ENCODE results near the gene SSBP4. TPM values are rescaled to one million over a fixed set of nuclear protein-coding genes. Genes with fewer than 3 reads are reported as not detected.

The SSBP4 gene
- total RNA-seq, 1 donor from 2014 or later: 57.7 TPM

DNA sequence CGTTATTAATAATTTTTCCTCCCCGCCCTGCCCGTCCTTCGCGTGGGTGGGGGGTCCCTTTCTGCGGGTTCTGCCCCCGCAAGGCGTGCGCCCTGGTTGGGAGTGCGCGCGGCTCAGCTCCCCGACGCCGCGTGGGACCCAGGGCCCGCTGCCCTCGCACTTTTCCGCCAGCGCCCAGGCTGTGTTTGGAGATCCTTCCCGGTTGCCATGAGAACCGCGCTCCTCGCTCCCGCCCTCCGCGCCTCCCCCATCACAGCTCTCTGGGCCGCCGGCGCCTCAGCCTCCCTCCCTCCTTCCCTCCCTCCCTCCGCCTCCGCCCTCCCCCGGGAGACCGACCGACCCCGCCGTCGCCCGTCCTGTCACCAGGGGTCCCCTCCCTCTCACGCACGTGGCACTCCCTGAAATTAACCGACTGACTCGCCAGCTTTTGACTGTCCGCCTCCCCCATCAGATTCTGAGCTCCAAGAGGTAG, 2.4 kb upstream of the SSBP4 start:
- DNase-seq (ENCODE audit: low spot score, unreplicated experiment): peak; percentile 59
- H3K4me1 Mint-ChIP-seq (ENCODE audit: low read depth): peaks cover 18% of the 10 kb centered on the region
- no peak for TF ChIP-seq CTCF (IDR thresholded peaks at IDR 0.05; ENCODE audit: unreplicated experiment)
- H3K9me3 Mint-ChIP-seq (ENCODE audit: low read depth): no peaks in the 10 kb centered on the region
- H3K27me3 Mint-ChIP-seq: peaks cover 50% of the 10 kb centered on the region
- no peaks in the 10 kb centered on the region for H3K36me3 Mint-ChIP-seq (ENCODE audit: insufficient read depth)
- peak overlapping the region; percentile 93 for H3K27ac Mint-ChIP-seq
- H3K4me3 Mint-ChIP-seq (ENCODE audit: low read depth): peak overlapping the region; percentile 56

GRCh38 chr19:18417250-18418028, 1.8 kb upstream of the SSBP4 start:
- no peaks in the 10 kb centered on the region for H3K9me3 Mint-ChIP-seq (ENCODE audit: low read depth)
- H3K4me3 Mint-ChIP-seq (ENCODE audit: low read depth): peak overlapping the region; percentile 59
- H3K27ac Mint-ChIP-seq: peak overlapping the region; percentile 93
- H3K4me1 Mint-ChIP-seq (ENCODE audit: low read depth): peaks cover 18% of the 10 kb centered on the region
- no peak for TF ChIP-seq CTCF (IDR thresholded peaks at IDR 0.05; ENCODE audit: unreplicated experiment)
- peaks cover 49% of the 10 kb centered on the region for H3K27me3 Mint-ChIP-seq
- peak; percentile 28 for DNase-seq (ENCODE audit: low spot score, unreplicated experiment)
- no peaks in the 10 kb centered on the region for H3K36me3 Mint-ChIP-seq (ENCODE audit: insufficient read depth)

DNA sequence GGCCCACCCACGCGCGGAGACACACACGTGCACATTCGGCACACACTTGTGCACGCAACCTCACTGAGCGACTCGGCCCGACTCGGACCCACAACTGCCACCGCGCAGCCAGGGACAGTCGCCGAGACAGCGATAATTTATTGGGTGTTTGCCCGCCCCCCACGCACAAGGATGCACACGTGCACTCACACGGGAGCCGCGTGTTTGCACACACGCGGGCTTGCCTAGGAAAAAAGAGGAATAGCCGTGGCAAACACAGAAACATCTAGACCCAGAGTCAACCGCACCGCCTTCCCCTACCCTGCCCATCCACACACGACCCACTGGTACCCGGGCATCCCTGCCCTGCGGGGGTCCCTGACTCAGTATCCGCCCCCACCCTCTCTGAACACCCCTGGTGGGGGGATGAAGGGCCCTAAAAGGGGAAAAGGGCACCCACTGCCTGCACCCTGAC, 1.1 kb upstream of the SSBP4 start:
- DNase-seq (ENCODE audit: low spot score, unreplicated experiment): peak; percentile 8
- no peaks in the 10 kb centered on the region for H3K9me3 Mint-ChIP-seq (ENCODE audit: low read depth)
- no peak for TF ChIP-seq CTCF (IDR thresholded peaks at IDR 0.05; ENCODE audit: unreplicated experiment)
- peaks cover 18% of the 10 kb centered on the region for H3K4me1 Mint-ChIP-seq (ENCODE audit: low read depth)
- peaks cover 50% of the 10 kb centered on the region for H3K27me3 Mint-ChIP-seq
- H3K36me3 Mint-ChIP-seq (ENCODE audit: insufficient read depth): no peaks in the 10 kb centered on the region
- H3K4me3 Mint-ChIP-seq (ENCODE audit: low read depth): peak overlapping the region; percentile 59
- H3K27ac Mint-ChIP-seq: no peak overlapping the region

DNA sequence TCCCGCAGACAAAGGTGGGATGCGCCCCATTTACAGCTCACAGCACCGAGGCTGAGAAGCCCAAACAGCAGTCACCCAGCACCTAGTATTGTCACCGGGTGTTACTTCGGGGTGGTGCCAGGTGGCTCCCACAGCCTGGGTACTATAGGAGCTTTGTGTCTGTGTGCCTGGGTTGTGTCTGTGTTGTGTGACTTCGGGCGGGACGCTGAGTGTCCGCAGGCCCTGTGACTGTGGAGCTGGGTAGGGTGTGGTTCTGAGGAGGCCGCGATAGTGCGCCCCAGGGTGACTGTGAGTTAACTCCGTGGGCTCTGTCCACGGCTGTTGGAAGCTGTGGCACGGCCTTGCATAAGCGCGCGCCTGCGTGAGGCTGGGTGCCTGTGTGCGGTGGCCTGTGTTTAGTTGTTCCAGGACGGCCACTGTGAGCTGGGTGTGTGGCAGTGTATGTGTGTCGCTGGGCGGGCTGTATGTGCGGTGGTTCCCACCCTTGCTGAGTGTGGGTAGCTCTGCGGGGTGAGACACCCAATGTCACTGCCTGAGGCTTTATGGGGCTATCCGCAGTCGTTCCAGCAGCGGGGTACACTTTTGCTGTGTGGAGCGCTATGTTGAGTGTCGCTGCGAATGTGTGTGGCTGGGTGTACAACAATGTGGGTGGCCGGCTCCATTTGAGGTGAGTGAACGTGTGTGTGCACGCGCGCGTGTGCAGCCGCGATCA, 559 bp upstream of the SSBP4 start:
- Mint-ChIP-seq H3K27me3 (peaks cover 52% of the 10 kb centered on the region), H3K27ac (peak overlapping the region; percentile 89), H3K9me3 (ENCODE audit: low read depth) (no peaks in the 10 kb centered on the region), H3K36me3 (ENCODE audit: insufficient read depth) (no peaks in the 10 kb centered on the region), H3K4me3 (ENCODE audit: low read depth) (peak overlapping the region; percentile 69), H3K4me1 (ENCODE audit: low read depth) (peaks cover 18% of the 10 kb centered on the region)
- peak; percentile 17 for DNase-seq (ENCODE audit: low spot score, unreplicated experiment)
- no peak for TF ChIP-seq CTCF (IDR thresholded peaks at IDR 0.05; ENCODE audit: unreplicated experiment)

DNA sequence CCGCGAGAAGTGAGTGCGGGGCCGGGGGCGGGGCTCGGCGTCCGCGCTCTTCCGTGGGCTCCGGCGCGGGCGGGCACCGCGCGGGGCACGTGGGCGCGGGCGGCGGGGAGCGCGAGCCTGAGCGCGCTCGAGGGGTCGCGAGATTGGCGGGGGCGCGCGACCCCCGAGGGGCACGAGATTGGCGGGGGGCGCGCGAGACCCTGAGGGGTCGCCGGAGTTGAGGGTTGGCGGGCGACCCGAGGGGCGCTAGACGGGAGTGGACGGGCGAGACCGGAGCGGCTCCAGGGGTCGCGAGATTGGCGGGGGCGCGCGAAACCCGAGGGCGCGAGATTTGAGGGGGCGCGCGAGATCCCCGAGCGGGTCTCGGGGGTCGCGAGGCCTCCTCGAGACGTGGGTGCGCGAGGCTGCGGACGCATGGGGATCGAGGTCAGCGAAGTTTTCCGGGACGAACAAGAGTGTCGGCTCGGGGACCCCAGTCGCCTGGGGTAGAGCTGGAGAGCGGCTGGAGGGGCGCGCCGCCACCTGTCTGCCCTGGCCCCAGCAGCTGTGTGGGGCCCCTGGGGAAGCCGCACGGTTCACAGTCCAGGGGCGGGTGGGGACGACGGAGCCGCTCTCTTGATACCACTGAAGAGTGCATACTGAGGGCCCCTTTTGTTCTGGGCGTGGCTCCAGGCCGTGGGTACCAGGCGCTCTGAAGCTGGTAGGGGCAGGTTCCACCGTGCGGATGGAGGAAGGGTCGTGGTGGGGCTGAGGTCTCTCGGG, 682 bp downstream of the SSBP4 start:
- no peaks in the 10 kb centered on the region for H3K36me3 Mint-ChIP-seq (ENCODE audit: insufficient read depth)
- H3K4me1 Mint-ChIP-seq (ENCODE audit: low read depth): peaks cover 12% of the 10 kb centered on the region
- peak overlapping the region; percentile 88 for H3K27ac Mint-ChIP-seq
- TF ChIP-seq CTCF (IDR thresholded peaks at IDR 0.05; ENCODE audit: unreplicated experiment): peak; percentile 16
- no peaks in the 10 kb centered on the region for H3K9me3 Mint-ChIP-seq (ENCODE audit: low read depth)
- DNase-seq (ENCODE audit: low spot score, unreplicated experiment): peak; percentile 20
- peak overlapping the region; percentile 69 for H3K4me3 Mint-ChIP-seq (ENCODE audit: low read depth)
- H3K27me3 Mint-ChIP-seq: peaks cover 49% of the 10 kb centered on the region
